HG03378 (cell line): ENCODE data around the gene ZNF683.

Experiments used
- ATAC-seq: cut with Tn5 transposase; IDR thresholded peaks from one replicate; pipeline ENCODE4 v1.9.1; 2021; ENCODE audit warnings: mild to moderate bottlenecking, moderate library complexity; ENCODE audit not compliant: unreplicated experiment

ZNF683 gene

GRCh38 chr1:26314501-26314900, 58.0 kb downstream of the ZNF683 start:
- ATAC-seq = no peak
